ENCODE measurements around the gene GBP6. TPM values are rescaled to one million over a fixed set of nuclear protein-coding genes. Genes with fewer than 3 reads are reported as not detected.
"Not testable (repeated sequence)": the region's sequence is repeated elsewhere in the genome, so short reads cannot be mapped to it uniquely, and the experiment has no call there.

Gene GBP6, protein sequence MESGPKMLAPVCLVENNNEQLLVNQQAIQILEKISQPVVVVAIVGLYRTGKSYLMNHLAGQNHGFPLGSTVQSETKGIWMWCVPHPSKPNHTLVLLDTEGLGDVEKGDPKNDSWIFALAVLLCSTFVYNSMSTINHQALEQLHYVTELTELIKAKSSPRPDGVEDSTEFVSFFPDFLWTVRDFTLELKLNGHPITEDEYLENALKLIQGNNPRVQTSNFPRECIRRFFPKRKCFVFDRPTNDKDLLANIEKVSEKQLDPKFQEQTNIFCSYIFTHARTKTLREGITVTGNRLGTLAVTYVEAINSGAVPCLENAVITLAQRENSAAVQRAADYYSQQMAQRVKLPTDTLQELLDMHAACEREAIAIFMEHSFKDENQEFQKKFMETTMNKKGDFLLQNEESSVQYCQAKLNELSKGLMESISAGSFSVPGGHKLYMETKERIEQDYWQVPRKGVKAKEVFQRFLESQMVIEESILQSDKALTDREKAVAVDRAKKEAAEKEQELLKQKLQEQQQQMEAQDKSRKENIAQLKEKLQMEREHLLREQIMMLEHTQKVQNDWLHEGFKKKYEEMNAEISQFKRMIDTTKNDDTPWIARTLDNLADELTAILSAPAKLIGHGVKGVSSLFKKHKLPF
- under 1 TPM; 0.53 to 0.76 (median 0.55) TPM for total RNA-seq

- H3K4me3 Mint-ChIP-seq = peak within 1 kb of the TSS; percentile 27
- ATAC-seq (peak; percentile 51 to 64), DNase-seq (no peak)
- no peaks in the 10 kb centered on the region for H3K27me3 Mint-ChIP-seq (ENCODE audit: low read depth)
- no peaks in the 10 kb centered on the region for H3K9me3 Mint-ChIP-seq
- peaks cover 3% of the 10 kb centered on the region for H3K36me3 Mint-ChIP-seq (ENCODE audit: insufficient read depth)
- H3K4me1 Mint-ChIP-seq (ENCODE audit: low read depth) = peaks cover 16% of the 10 kb centered on the region
Measured at GRCh38 chr1:89363638-89364536, at the start of gene GBP6. GBP6 (plus strand) TSS chr1:89364059; CDS start chr1:89368552, 4,493 bp downstream.

DNA sequence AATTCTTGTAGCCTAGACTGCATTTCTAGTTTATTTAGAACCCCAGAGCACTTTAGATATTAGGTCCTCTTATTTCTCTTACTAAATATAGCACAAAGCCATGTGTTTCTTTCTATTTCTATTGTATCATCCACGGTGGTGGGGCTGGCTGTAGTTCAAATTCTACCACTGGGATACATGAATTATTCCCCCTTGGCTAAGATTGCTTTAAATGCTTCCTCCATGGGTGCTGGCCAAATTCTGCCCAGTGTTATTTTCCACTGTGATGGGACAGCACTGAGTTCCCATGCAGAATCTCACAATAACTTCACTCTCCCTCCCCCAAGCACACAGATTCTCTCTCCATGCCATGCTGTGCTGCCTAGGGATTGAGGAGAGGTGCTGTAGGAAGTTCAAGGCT lies 41.5 kb upstream of the GBP6 start:
- no peak for ATAC-seq
- H3K4me3 Mint-ChIP-seq = no peak overlapping the region
- H3K27me3 Mint-ChIP-seq (ENCODE audit: low read depth) = no peaks in the 10 kb centered on the region
- peaks cover 3% of the 10 kb centered on the region for H3K4me1 Mint-ChIP-seq (ENCODE audit: low read depth)
- peaks cover 14% of the 10 kb centered on the region for H3K36me3 Mint-ChIP-seq (ENCODE audit: insufficient read depth)
- peaks cover 43% of the 10 kb centered on the region for H3K9me3 Mint-ChIP-seq
- DNase-seq = no peak

- H3K9me3 Mint-ChIP-seq = peaks cover 10% of the 10 kb centered on the region
- no peak overlapping the region for H3K4me3 Mint-ChIP-seq
- no peaks in the 10 kb centered on the region for H3K36me3 Mint-ChIP-seq (ENCODE audit: insufficient read depth)
- no peaks in the 10 kb centered on the region for H3K27me3 Mint-ChIP-seq (ENCODE audit: low read depth)
- DNase-seq (no peak), ATAC-seq (no peak)
- peaks cover 6% of the 10 kb centered on the region for H3K4me1 Mint-ChIP-seq (ENCODE audit: low read depth)
Measured at GRCh38 chr1:89331890-89332289, 32.0 kb upstream of the GBP6 start.

DNA sequence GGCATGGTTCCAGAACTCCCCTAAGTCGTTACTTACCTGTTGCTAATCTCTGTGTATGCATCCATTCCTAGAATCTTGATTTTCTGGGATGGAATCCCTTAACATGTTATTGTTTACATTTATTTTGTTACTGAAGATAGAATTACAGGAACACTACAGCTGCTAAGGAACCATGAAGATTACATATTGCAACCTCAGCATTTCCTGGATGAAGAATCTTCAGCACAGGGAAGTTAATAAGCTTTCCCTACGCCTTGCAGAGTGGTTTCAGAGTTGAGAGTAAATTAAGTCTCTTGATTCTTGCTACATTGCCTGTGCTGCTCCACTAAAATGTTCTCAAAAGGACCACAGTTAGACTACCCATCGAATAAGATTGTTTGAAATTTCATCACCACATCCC lies 31.4 kb upstream of the GBP6 start:
- Mint-ChIP-seq H3K4me1 (ENCODE audit: low read depth) (peaks cover 6% of the 10 kb centered on the region), H3K9me3 (peaks cover 10% of the 10 kb centered on the region), H3K4me3 (no peak overlapping the region), H3K27me3 (ENCODE audit: low read depth) (no peaks in the 10 kb centered on the region), H3K36me3 (ENCODE audit: insufficient read depth) (no peaks in the 10 kb centered on the region)
- ATAC-seq = no peak
- no peak for DNase-seq

DNA sequence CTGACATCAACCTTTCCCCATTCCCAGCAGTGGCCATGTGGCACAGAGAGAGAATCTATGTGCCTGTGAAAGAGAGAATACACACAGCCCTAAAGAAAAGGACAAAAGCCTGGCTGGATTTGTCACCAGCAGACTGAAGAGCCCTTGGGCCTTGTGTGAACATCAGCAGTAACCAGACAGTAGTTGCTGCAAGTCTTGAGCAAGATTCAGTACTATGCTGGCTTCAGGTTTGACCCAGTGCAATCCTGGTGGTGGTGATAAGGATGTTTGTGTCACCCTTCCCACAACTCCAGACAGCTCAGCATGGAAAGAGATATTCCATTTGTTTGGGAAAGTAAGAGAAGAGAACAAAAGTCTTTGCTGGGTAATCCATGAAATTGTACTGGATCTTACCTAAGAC lies 28.4 kb upstream of the GBP6 start:
- Mint-ChIP-seq H3K36me3 (ENCODE audit: insufficient read depth) (no peaks in the 10 kb centered on the region), H3K9me3 (peaks cover 6% of the 10 kb centered on the region), H3K4me3 (no peak overlapping the region), H3K27me3 (ENCODE audit: low read depth) (no peaks in the 10 kb centered on the region), H3K4me1 (ENCODE audit: low read depth) (peaks cover 6% of the 10 kb centered on the region)
- DNase-seq (no peak), ATAC-seq (no peak)

DNA sequence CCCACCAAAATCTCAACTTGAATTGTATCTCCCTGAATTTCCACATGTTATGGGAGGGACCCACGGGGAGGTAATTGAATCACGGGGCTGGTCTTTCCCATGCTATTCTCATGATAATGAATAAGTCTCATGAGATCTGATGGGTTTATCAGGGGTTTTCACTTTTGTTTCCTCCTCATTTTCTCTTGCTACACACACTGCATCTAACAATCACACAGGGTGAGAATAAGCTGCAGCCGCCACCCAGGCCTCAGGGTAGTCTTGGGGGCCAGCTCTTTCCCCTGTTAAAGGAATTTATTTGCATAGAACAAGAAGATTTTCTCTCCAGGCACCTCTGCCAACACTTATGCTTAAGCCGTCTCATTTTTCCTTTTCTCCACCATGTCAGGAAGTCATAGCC lies 26.0 kb upstream of the GBP6 start:
- no peak overlapping the region for H3K4me3 Mint-ChIP-seq
- H3K9me3 Mint-ChIP-seq = peaks cover 6% of the 10 kb centered on the region
- ATAC-seq (no peak), DNase-seq (no peak)
- no peaks in the 10 kb centered on the region for H3K27me3 Mint-ChIP-seq (ENCODE audit: low read depth)
- H3K4me1 Mint-ChIP-seq (ENCODE audit: low read depth) = no peaks in the 10 kb centered on the region
- no peaks in the 10 kb centered on the region for H3K36me3 Mint-ChIP-seq (ENCODE audit: insufficient read depth)

GRCh38 chr1:89339039-89339438 lies 24.8 kb upstream of the GBP6 start:
- H3K4me1 Mint-ChIP-seq (ENCODE audit: low read depth) = no peaks in the 10 kb centered on the region
- DNase-seq = no peak
- no peak for ATAC-seq
- H3K27me3 Mint-ChIP-seq (ENCODE audit: low read depth) = no peaks in the 10 kb centered on the region
- no peak overlapping the region for H3K4me3 Mint-ChIP-seq
- peaks cover 6% of the 10 kb centered on the region for H3K9me3 Mint-ChIP-seq
- H3K36me3 Mint-ChIP-seq (ENCODE audit: insufficient read depth) = no peaks in the 10 kb centered on the region

- not testable (repeated sequence) for H3K9me3 Mint-ChIP-seq; H3K27me3 Mint-ChIP-seq (ENCODE audit: low read depth); H3K4me3 Mint-ChIP-seq; H3K4me1 Mint-ChIP-seq (ENCODE audit: low read depth); H3K36me3 Mint-ChIP-seq (ENCODE audit: insufficient read depth); DNase-seq; ATAC-seq
Measured at GRCh38 chr1:89345479-89345878, 18.4 kb upstream of the GBP6 start.

DNA sequence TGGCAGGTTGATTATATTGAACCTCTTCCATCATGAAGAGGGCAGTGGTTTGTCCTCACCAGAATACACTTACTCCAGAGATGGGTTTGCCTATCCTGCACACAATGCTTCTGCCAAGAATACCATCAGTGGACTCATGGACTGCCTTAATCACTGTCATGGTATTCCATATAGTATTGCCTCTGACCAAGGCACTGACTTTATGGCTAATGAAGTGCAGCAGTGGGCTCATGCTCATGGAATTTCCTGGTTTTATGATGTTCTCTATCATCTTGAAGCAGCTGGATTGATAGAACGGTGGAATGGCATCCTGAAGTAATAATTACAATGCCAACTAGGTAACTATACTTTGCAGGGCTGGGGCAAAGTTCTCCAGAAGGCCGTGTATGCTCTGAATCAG lies 16.6 kb upstream of the GBP6 start:
- H3K36me3 Mint-ChIP-seq (ENCODE audit: insufficient read depth) = no peaks in the 10 kb centered on the region
- H3K4me3 Mint-ChIP-seq = no peak overlapping the region
- H3K4me1 Mint-ChIP-seq (ENCODE audit: low read depth) = peaks cover 11% of the 10 kb centered on the region
- ATAC-seq (no peak), DNase-seq (no peak)
- no peaks in the 10 kb centered on the region for H3K9me3 Mint-ChIP-seq
- no peaks in the 10 kb centered on the region for H3K27me3 Mint-ChIP-seq (ENCODE audit: low read depth)

- Mint-ChIP-seq H3K9me3 (no peaks in the 10 kb centered on the region), H3K4me1 (ENCODE audit: low read depth) (peaks cover 18% of the 10 kb centered on the region), H3K4me3 (no peak overlapping the region), H3K36me3 (ENCODE audit: insufficient read depth) (no peaks in the 10 kb centered on the region), H3K27me3 (ENCODE audit: low read depth) (no peaks in the 10 kb centered on the region)
- DNase-seq = no peak
- peak; percentile 40 to 65 for ATAC-seq
Measured at GRCh38 chr1:89350298-89350697, 13.6 kb upstream of the GBP6 start.

GRCh38 chr1:89351597-89352311 lies 12.1 kb upstream of the GBP6 start:
- ATAC-seq (peak; percentile 34 to 67), DNase-seq (no peak)
- Mint-ChIP-seq H3K4me1 (ENCODE audit: low read depth) (peaks cover 25% of the 10 kb centered on the region), H3K4me3 (no peak overlapping the region), H3K36me3 (ENCODE audit: insufficient read depth) (no peaks in the 10 kb centered on the region), H3K27me3 (ENCODE audit: low read depth) (no peaks in the 10 kb centered on the region), H3K9me3 (no peaks in the 10 kb centered on the region)

DNA sequence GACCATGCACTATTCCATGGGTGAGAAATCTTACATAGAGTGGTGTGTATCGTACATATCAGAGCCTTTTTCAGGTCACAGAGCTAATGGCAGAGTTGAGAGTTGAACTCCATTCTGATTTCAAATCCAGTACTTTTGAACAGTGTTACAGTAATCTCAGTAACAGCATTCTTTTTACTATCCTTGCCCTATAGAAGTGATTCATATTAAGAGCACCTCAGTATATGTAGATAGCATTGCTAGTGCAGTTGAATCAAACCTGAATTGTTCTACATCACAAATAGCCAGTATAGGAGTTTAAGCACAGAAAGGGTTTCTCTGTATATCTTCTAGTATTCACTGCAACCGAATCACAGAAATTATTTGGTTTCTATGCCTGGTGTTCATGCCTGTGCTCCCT lies 11.4 kb upstream of the GBP6 start:
- ATAC-seq = no peak
- Mint-ChIP-seq H3K9me3 (no peaks in the 10 kb centered on the region), H3K4me1 (ENCODE audit: low read depth) (peaks cover 32% of the 10 kb centered on the region), H3K4me3 (no peak overlapping the region), H3K36me3 (ENCODE audit: insufficient read depth) (no peaks in the 10 kb centered on the region), H3K27me3 (ENCODE audit: low read depth) (no peaks in the 10 kb centered on the region)
- DNase-seq = no peak

- Mint-ChIP-seq H3K4me1 (ENCODE audit: low read depth) (peaks cover 46% of the 10 kb centered on the region), H3K9me3 (no peaks in the 10 kb centered on the region), H3K36me3 (ENCODE audit: insufficient read depth) (no peaks in the 10 kb centered on the region), H3K27me3 (ENCODE audit: low read depth) (no peaks in the 10 kb centered on the region), H3K4me3 (no peak overlapping the region)
- ATAC-seq (no peak), DNase-seq (no peak)
Measured at GRCh38 chr1:89354205-89354604, 9.7 kb upstream of the GBP6 start.

DNA sequence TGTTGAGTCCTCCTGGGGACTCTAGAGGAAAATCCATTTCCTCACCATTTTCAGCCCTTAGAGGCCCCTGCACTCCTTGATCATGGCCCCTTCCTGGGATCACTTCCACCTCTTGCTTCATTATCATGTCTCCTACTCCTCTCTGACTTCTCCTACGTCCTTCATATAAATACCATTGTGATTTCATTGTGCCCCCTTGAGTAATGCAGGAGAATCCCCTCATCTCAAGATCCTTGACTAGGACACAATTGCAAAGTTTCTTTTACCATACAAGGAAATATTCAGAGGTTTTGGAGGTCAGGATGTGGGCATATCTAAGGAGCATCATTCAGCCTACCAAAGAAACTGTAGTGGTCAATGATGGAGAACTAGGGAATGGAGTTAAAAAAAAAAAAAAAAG lies 8.8 kb upstream of the GBP6 start:
- Mint-ChIP-seq H3K9me3 (no peaks in the 10 kb centered on the region), H3K36me3 (ENCODE audit: insufficient read depth) (no peaks in the 10 kb centered on the region), H3K4me3 (no peak overlapping the region), H3K27me3 (ENCODE audit: low read depth) (no peaks in the 10 kb centered on the region), H3K4me1 (ENCODE audit: low read depth) (peaks cover 48% of the 10 kb centered on the region)
- DNase-seq = no peak
- no peak for ATAC-seq

Data from activated T-cell treated with anti-CD3 and anti-CD28 coated beads, Interleukin-2, amount 50 U/mL, for 4 hours (primary cell).